A549 (cell line): ENCODE data around the gene PDS5B. TPM values are rescaled to one million over a fixed set of nuclear protein-coding genes. Genes with fewer than 3 reads are reported as not detected.

ENCODE experiments used
- ATAC-seq, 2 experiments: fragments of 200-7000 bp in 1 of 2; fragments of >200 bp in 1 of 2; cut with Nextera tagmentation in 1 of 2; cut with Tn5 transposase in 1 of 2; 3 replicates each; pipeline versions ENCODE4 v1.8.0 to v1.9.1; 2018 to 2020; ENCODE audit warnings: mild to moderate bottlenecking in 1 of 2, moderate library complexity in 1 of 2
- CTCF ChIA-PET: fragments of 300-600 bp; sonication (Branson Sonifier 250); formaldehyde crosslinking; extraction: SDS; loops from one replicate; lab custom pipeline; 2021; ENCODE audit warnings: antibody characterized with exemption, inconsistent platforms; lab: Yijun Ruan, JAX
- POLR2A ChIA-PET: fragments of 350-600 bp; formaldehyde crosslinking; extraction: SDS; loops from one replicate; lab custom pipeline; 2021; ENCODE audit warnings: antibody characterized with exemption, inconsistent platforms; lab: Yijun Ruan, JAX
- DNase-seq, 2 experiments: peaks; one replicate each; pipeline versions ENCODE4 v3.0.0 to v3.0.0-alpha.2; 2011 to 2016; ENCODE audit warnings: low read depth in 1 of 2, low spot score in 1 of 2
- FAIRE-seq: peaks from 2 replicates; lab custom pipeline; 2011; peaks lifted over from hg19 to GRCh38; lab: Jason Lieb, UNC
- H3K27ac ChIP-seq, 2 experiments: fragments of >200 bp; sonication (Bioruptor Twin); formaldehyde crosslinking; 3 replicates each; pipeline ENCODE4 v1.5.1; 2016 to 2017
- H3K4me1 ChIP-seq: fragments of >200 bp; sonication (Bioruptor Twin); formaldehyde crosslinking; 3 replicates; pipeline ENCODE4 v1.6.1; 2016
- H3K4me2 ChIP-seq: fragments of >200 bp; sonication (Bioruptor Twin); formaldehyde crosslinking; 3 replicates; pipeline ENCODE4 v1.6.1; 2016
- H3K4me3 ChIP-seq: fragments of >200 bp; sonication (Bioruptor Twin); formaldehyde crosslinking; 3 replicates; pipeline ENCODE4 v1.5.1; 2016
- H3K9me3 ChIP-seq: fragments of >200 bp; sonication (Bioruptor Twin); formaldehyde crosslinking; 3 replicates; pipeline ENCODE4 v1.6.1; 2016
- CBX8 ChIP-seq: fragments of 200-600 bp; sonication (generic); IDR thresholded peaks from 2 replicates; pipeline ENCODE4 v1.6.1; 2016
- EHF ChIP-seq: fragments of 250-450 bp; sonication (Bioruptor Pico); IDR thresholded peaks from 2 replicates; pipeline ENCODE4 v1.5.0; 2020; ENCODE audit warnings: mild to moderate bottlenecking
- EHMT2 ChIP-seq: fragments of 200-600 bp; sonication (generic); IDR thresholded peaks from 2 replicates; pipeline ENCODE4 v1.6.1; 2016; ENCODE audit warnings: antibody characterized with exemption, low read depth, mild to moderate bottlenecking, moderate library complexity
- ESRRA ChIP-seq: fragments of 150-350 bp; IDR thresholded peaks from 2 replicates; pipeline ENCODE4 v1.6.1; 2014; ENCODE audit warnings: mild to moderate bottlenecking, low read length, borderline replicate concordance
- FOXS1 ChIP-seq: fragments of 250-450 bp; sonication (Bioruptor Pico); IDR thresholded peaks from 2 replicates; pipeline ENCODE4 v1.5.0; 2020; ENCODE audit warnings: mild to moderate bottlenecking, moderate library complexity
- GATA3 ChIP-seq: IDR thresholded peaks from 2 replicates; pipeline ENCODE4 v1.6.1; 2012; ENCODE audit warnings: borderline replicate concordance
- HOXA7 ChIP-seq: fragments of 250-450 bp; sonication (Bioruptor Pico); IDR thresholded peaks from 2 replicates; pipeline ENCODE4 v1.5.0; 2020; ENCODE audit warnings: mild to moderate bottlenecking, moderate library complexity
- HOXB13 ChIP-seq: fragments of 250-450 bp; sonication (Bioruptor Pico); IDR thresholded peaks from 2 replicates; pipeline ENCODE4 v1.5.0; 2020; ENCODE audit warnings: low read depth, mild to moderate bottlenecking, moderate library complexity
- JUN ChIP-seq, 2 experiments: fragments of >200 bp; sonication (Bioruptor Twin); formaldehyde crosslinking; IDR thresholded peaks; 2 replicates in 1 of 2; 3 replicates in 1 of 2; pipeline ENCODE4 v1.6.1; 2016 to 2017
- JUNB ChIP-seq: fragments of >200 bp; sonication (Bioruptor Twin); formaldehyde crosslinking; IDR thresholded peaks from 2 replicates; pipeline ENCODE4 v1.6.1; 2016
- MAFK ChIP-seq: fragments of 450-650 bp; IDR thresholded peaks from 2 replicates; pipeline ENCODE4 v1.6.1; 2014; ENCODE audit not compliant: partially characterized antibody
- MAZ ChIP-seq: fragments of 150-350 bp; IDR thresholded peaks from 2 replicates; pipeline ENCODE4 v1.6.1; 2014; ENCODE audit warnings: antibody characterized with exemption, low read depth, low read length, borderline replicate concordance
- MYC ChIP-seq: IDR thresholded peaks from 2 replicates; pipeline ENCODE4 v1.6.1; 2012; ENCODE audit warnings: mild to moderate bottlenecking, inconsistent platforms, low read length, improper control_type of control experiment, borderline replicate concordance
- NFE2L2 ChIP-seq: fragments of 150-350 bp; conservative IDR thresholded peaks from 2 replicates; pipeline ENCODE4 v1.6.1; 2014; ENCODE audit warnings: low read length
- RARB ChIP-seq: fragments of 250-450 bp; sonication (Bioruptor Pico); IDR thresholded peaks from 2 replicates; pipeline ENCODE4 v1.8.0; 2021; ENCODE audit warnings: mild to moderate bottlenecking, moderate library complexity
- SREBF2 ChIP-seq: fragments of 450-650 bp; IDR thresholded peaks from 2 replicates; pipeline ENCODE4 v1.6.1; 2014; ENCODE audit warnings: mild to moderate bottlenecking, moderate library complexity
- TP53 ChIP-seq: fragments of 250-450 bp; sonication (Bioruptor Pico); IDR thresholded peaks from 2 replicates; pipeline ENCODE4 v1.5.0; 2021; ENCODE audit warnings: mild to moderate bottlenecking, moderate library complexity
- ZC3H11A ChIP-seq: fragments of 450-650 bp; IDR thresholded peaks from 2 replicates; pipeline ENCODE4 v1.6.1; 2014; ENCODE audit warnings: antibody characterized with exemption, mild to moderate bottlenecking
- ZFP36 ChIP-seq: fragments of 450-650 bp; IDR thresholded peaks from 2 replicates; pipeline ENCODE4 v1.6.1; 2014; ENCODE audit warnings: borderline replicate concordance; ENCODE audit not compliant: partially characterized antibody
- WGBS: methylation state at CpG from one replicate; pipeline ENCODE4 v1.1.6; 2017; ENCODE audit errors: missing lambda C conversion rate; 5-methylcytosine and 5-hydroxymethylcytosine counted together
- polyA plus RNA-seq, 4 experiments: library from polyadenylated mRNA; depleted of rRNA in 3 of 4; stranded (reverse); fragments of >200 nt; fragmentation: RNase III in 1 of 4; extraction: RNeasy Plus Mini Kit Qiagen cat#74134 plus additional on column Dnase treatment in 1 of 4; gene quantifications; 2 replicates in 3 of 4; 3 replicates in 1 of 4; pipeline ENCODE4 v1.2.3, GENCODE V29; 2011 to 2017
- TF ChIP-seq, protein P1 (sequence below): IDR thresholded peaks from 2 replicates; pipeline ENCODE4 v1.6.1; 2012
- TF ChIP-seq, protein P2 (sequence below): fragments of >200 bp; sonication (Bioruptor Twin); formaldehyde crosslinking; IDR thresholded peaks from 3 replicates; pipeline ENCODE4 v1.5.1; 2016
- TF ChIP-seq, protein P3 (sequence below): IDR thresholded peaks from 2 replicates; pipeline ENCODE4 v1.6.1; 2012; ENCODE audit warnings: low read depth, borderline replicate concordance
- TF ChIP-seq, protein P4 (sequence below): fragments of 450-650 bp; IDR thresholded peaks from 2 replicates; pipeline ENCODE4 v1.6.1; 2014; ENCODE audit warnings: antibody characterized with exemption

PDS5B gene
- polyA plus RNA-seq, 2 of the 4 experiments (the other 2 are of a cell fraction): 10.6 to 16.0 TPM

DNA sequence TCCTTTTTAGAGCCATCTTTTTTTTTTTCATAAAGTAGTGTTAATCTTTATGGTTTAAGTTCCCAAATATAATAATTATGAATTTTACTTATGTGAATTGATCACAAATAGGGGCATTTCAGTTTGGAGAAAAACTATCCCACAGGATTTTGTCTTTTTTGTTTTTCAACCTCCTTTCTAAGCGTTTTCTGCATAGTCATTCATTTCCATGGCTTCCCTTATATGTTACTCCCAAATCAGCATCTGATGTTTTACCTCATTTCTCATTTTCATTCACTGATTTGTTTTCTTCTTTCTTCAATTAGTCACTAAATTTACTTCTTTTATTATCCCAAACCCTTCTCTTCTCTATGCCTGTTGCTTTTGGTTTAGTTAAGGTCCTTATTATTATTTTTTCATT lies 24.7 kb downstream of the PDS5B start:
- no peak for ATAC-seq
- Histone ChIP-seq H3K4me1 (0 out of 3 replicates have a peak, but pooled peaks cover 3% of the 10 kb centered on the region), H3K9me3 (no peaks in the 10 kb centered on the region), H3K4me3 (no peak overlapping the region), H3K4me2 (no peak overlapping the region), H3K27ac (no peak overlapping the region)
- 92% methylated on average over 1 of the region's 1 CpG for WGBS
- FAIRE-seq: no peak
- ChIA-PET POLR2A (no interaction called here), CTCF (no interaction called here)
- TF ChIP-seq JUN (IDR thresholded peaks at IDR 0.05) (no peak), MAFK (peak; percentile 34), NFE2L2 (no peak), ZFP36 (no peak)
- DNase-seq: no peak

DNA sequence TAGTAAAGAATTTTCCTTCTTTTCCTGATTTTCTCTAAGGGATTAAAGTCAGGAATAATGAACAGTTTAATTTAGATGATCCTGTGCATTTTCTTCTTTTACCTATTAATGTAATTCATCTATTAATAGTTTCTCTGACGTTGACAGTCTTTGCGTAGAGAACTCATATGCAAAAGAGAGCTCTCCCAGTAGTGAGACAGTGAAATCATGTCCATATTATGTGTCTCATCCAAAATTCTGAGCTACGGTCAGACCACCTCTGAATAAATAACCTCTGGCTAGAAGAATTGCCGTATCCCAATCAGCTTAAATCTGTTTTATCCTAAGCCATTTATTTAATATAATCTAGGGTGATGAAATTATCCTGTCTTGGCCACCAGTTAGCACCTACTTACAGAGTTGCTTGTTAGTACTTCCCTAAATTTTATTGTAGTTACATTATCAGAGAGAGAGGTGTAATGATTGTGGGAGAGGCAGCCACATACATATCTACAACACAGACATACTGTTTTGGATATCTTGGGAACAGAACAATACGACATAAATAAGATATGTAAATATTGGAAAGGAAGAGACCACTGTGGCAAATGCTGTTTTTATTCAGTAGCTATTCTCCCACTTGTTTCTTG lies 30.7 kb downstream of the PDS5B start:
- FAIRE-seq (no peak), ATAC-seq (no peak)

DNA sequence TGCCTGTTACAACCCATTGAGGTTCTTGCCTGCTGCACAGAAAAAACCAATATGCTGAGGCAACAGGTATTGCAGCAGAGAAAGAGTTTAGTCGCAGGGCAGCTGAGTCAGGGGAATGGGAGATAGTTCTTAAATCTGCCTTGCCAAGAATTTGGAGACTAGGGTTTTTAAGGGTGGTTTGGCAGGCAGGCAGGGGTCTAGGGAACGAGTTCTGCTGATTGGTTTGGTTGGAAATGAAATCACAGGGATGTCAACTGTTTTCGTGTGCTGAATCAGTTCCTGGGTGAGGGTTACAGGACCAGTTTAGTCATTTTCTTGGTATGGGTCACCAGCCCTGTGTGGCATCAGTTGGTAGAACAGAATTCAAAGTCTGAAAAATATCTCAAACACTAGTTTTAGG lies 36.6 kb downstream of the PDS5B start:
- CTCF ChIA-PET: no interaction called here
- no peak for FAIRE-seq
- POLR2A ChIA-PET: no interaction called here

More for the DNA sequence above, 30.7 kb downstream of the PDS5B start:
- DNase-seq: no peak
- Histone ChIP-seq H3K4me1 (no peaks in the 10 kb centered on the region), H3K4me2 (no peak overlapping the region), H3K9me3 (peaks cover 1% of the 10 kb centered on the region; the same call in 1 of the 3 replicates), H3K4me3 (no peak overlapping the region), H3K27ac (no peak overlapping the region)
- WGBS: 94% methylated on average over 5 of the region's 5 CpGs
- CTCF ChIA-PET: interaction anchor here (1.3 kb wide), 1 partner anchor 22 kb away, joined by 3 read pairs; no protein-coding TSS in a partner anchor
- TF ChIP-seq, protein P1, sequence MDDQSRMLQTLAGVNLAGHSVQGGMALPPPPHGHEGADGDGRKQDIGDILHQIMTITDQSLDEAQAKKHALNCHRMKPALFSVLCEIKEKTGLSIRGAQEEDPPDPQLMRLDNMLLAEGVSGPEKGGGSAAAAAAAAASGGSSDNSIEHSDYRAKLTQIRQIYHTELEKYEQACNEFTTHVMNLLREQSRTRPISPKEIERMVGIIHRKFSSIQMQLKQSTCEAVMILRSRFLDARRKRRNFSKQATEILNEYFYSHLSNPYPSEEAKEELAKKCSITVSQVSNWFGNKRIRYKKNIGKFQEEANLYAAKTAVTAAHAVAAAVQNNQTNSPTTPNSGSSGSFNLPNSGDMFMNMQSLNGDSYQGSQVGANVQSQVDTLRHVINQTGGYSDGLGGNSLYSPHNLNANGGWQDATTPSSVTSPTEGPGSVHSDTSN: no peak
- TF ChIP-seq, protein P2, sequence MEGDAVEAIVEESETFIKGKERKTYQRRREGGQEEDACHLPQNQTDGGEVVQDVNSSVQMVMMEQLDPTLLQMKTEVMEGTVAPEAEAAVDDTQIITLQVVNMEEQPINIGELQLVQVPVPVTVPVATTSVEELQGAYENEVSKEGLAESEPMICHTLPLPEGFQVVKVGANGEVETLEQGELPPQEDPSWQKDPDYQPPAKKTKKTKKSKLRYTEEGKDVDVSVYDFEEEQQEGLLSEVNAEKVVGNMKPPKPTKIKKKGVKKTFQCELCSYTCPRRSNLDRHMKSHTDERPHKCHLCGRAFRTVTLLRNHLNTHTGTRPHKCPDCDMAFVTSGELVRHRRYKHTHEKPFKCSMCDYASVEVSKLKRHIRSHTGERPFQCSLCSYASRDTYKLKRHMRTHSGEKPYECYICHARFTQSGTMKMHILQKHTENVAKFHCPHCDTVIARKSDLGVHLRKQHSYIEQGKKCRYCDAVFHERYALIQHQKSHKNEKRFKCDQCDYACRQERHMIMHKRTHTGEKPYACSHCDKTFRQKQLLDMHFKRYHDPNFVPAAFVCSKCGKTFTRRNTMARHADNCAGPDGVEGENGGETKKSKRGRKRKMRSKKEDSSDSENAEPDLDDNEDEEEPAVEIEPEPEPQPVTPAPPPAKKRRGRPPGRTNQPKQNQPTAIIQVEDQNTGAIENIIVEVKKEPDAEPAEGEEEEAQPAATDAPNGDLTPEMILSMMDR: no peak
- TF ChIP-seq JUNB (no peak), TP53 (CRISPR knock-in tag) (no peak), GATA3 (no peak), CBX8 (no peak), HOXA7 (CRISPR knock-in tag) (no peak), ESRRA (no peak)
- POLR2A ChIA-PET: no interaction called here

DNA sequence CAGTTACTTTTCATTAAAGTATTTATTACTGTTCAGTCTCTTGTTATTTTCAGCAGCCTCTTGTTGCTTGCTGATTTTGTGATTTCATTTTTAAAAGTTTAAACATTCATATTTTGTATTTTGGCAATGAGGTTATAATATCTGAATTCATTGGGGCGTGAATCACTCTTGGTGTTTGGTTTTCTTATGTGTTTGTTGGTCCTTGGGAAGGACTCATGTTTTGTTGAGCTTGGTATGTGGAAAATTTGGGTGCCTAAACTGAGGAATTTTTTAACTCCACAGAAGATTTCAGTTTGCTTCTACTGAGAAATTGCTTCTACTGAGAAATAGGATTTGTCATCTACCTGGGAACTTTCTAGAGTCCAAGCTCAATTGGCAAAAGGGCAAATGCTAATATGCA lies 38.2 kb downstream of the PDS5B start:
- ATAC-seq (no peak), FAIRE-seq (no peak), DNase-seq (no peak)
- Histone ChIP-seq H3K4me3 (no peak overlapping the region), H3K4me2 (no peak overlapping the region), H3K9me3 (peaks cover 16% of the 10 kb centered on the region; the same call in 2 of the 3 replicates), H3K27ac (no peak overlapping the region), H3K4me1 (no peaks in the 10 kb centered on the region)
- 100% methylated on average over 1 of the region's 1 CpG for WGBS
- CTCF ChIA-PET: interaction anchor here (1.2 kb wide), 1 partner anchor 13 kb away, joined by 3 read pairs; no protein-coding TSS in a partner anchor
- POLR2A ChIA-PET: no interaction called here
- TF ChIP-seq MYC: no peak
- no peak for TF ChIP-seq FOXS1 (CRISPR knock-in tag)
- TF ChIP-seq, protein P3, sequence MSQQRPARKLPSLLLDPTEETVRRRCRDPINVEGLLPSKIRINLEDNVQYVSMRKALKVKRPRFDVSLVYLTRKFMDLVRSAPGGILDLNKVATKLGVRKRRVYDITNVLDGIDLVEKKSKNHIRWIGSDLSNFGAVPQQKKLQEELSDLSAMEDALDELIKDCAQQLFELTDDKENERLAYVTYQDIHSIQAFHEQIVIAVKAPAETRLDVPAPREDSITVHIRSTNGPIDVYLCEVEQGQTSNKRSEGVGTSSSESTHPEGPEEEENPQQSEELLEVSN: no peak
- no peak for TF ChIP-seq MAZ
- TF ChIP-seq, protein P4, sequence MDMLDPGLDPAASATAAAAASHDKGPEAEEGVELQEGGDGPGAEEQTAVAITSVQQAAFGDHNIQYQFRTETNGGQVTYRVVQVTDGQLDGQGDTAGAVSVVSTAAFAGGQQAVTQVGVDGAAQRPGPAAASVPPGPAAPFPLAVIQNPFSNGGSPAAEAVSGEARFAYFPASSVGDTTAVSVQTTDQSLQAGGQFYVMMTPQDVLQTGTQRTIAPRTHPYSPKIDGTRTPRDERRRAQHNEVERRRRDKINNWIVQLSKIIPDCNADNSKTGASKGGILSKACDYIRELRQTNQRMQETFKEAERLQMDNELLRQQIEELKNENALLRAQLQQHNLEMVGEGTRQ: no peak
- TF ChIP-seq RARB: no peak
- TF ChIP-seq SREBF2: no peak
- no peak for TF ChIP-seq JUNB
- TF ChIP-seq, protein P2: no peak
- TF ChIP-seq NFE2L2: no peak
- TF ChIP-seq EHMT2: no peak
- no peak for TF ChIP-seq EHF
- TF ChIP-seq CBX8: no peak
- no peak for TF ChIP-seq ZC3H11A
- no peak for TF ChIP-seq HOXB13
- no peak for TF ChIP-seq JUN (IDR thresholded peaks at IDR 0.05)

More for the DNA sequence above, 36.6 kb downstream of the PDS5B start:
- Histone ChIP-seq H3K4me2 (no peak overlapping the region), H3K4me3 (no peak overlapping the region)
- no peak for TF ChIP-seq ESRRA
- TF ChIP-seq, all 56 proteins: peak for 0
- DNase-seq (peak in 1 of 2 experiments; percentile 8), ATAC-seq (no peak)
- 88% methylated on average over 3 of the region's 3 CpGs for WGBS
- no peak overlapping the region for H3K27ac ChIP-seq
- H3K9me3 ChIP-seq: peaks cover 16% of the 10 kb centered on the region; the same call in 2 of the 3 replicates
- H3K4me1 ChIP-seq: no peaks in the 10 kb centered on the region
